Common myeloid progenitor, CD34-positive (primary cell): ENCODE data around the gene ATP9A.

Source experiments
- CTCF ChIA-PET: fragments of 350-600 bp; sonication (Branson Sonifier 250); formaldehyde crosslinking; loops from one replicate; lab custom pipeline; 2021; ENCODE audit warnings: antibody characterized with exemption; lab: Charles Lee
- POLR2A ChIA-PET: fragments of 350-600 bp; sonication (Branson Sonifier 250); formaldehyde crosslinking; loops from one replicate; lab custom pipeline; 2021; ENCODE audit warnings: antibody characterized with exemption; lab: Charles Lee
- DNase-seq, 3 donors: peaks; one replicate each; pipeline versions ENCODE4 v3.0.0 to v3.0.0-alpha.2; 2013
- H3K27ac ChIP-seq, 2 experiments: 1 replicate in 1 of 2; 2 replicates in 1 of 2; pipeline ENCODE4 v1.7.0; 2013; ENCODE audit warnings: inconsistent platforms in 2 of 2, low read length in 2 of 2, mild to moderate bottlenecking in 2 of 2, low read depth in 1 of 2, moderate library complexity in 1 of 2; ENCODE audit not compliant: severe bottlenecking in 2 of 2, insufficient read depth in 1 of 2, poor library complexity in 1 of 2
- H3K27me3 ChIP-seq, 5 experiments: replicated peaks in 2 of 5; 1 replicate in 3 of 5; 2 replicates in 2 of 5; pipeline versions ENCODE4 v1.6.1 to v1.7.0; 2013; ENCODE audit warnings: low read length in 4 of 5, mild to moderate bottlenecking in 2 of 5, moderate library complexity in 2 of 5, inconsistent platforms in 1 of 5; ENCODE audit not compliant: insufficient read depth in 5 of 5, control insufficient read depth in 4 of 5
- H3K36me3 ChIP-seq, 4 experiments: 1 replicate in 2 of 4; 2 replicates in 2 of 4; pipeline versions ENCODE4 v1.6.1 to v1.7.0; 2013; ENCODE audit warnings: low read length in 3 of 4, control low read depth in 1 of 4, mild to moderate bottlenecking in 1 of 4; ENCODE audit not compliant: control insufficient read depth in 4 of 4, insufficient read depth in 4 of 4
- H3K4me1 ChIP-seq, 4 experiments: 1 replicate in 3 of 4; 2 replicates in 1 of 4; pipeline versions ENCODE4 v1.6.1 to v1.7.1; 2013; ENCODE audit warnings: low read length in 3 of 4, mild to moderate bottlenecking in 3 of 4, control low read depth in 1 of 4, inconsistent platforms in 1 of 4, moderate library complexity in 1 of 4; ENCODE audit not compliant: control insufficient read depth in 4 of 4, insufficient read depth in 4 of 4; ENCODE audit errors: control extremely low read depth in 1 of 4
- H3K4me3 ChIP-seq, 7 experiments: 1 replicate in 4 of 7; 2 replicates in 3 of 7; pipeline versions ENCODE4 v1.5.1 to v1.7.0; 2013; ENCODE audit warnings: mild to moderate bottlenecking in 7 of 7, low read length in 6 of 7, moderate library complexity in 6 of 7, inconsistent platforms in 2 of 7, low read depth in 2 of 7, control low read depth in 1 of 7; ENCODE audit not compliant: insufficient read depth in 4 of 7, control insufficient read depth in 1 of 7; ENCODE audit errors: extremely low read depth in 1 of 7
- H3K9me3 ChIP-seq, 5 experiments: 1 replicate in 4 of 5; 2 replicates in 1 of 5; pipeline versions ENCODE4 v1.6.1 to v1.7.1; 2013; ENCODE audit warnings: low read length in 4 of 5, mild to moderate bottlenecking in 2 of 5, inconsistent platforms in 1 of 5, low read depth in 1 of 5, moderate library complexity in 1 of 5; ENCODE audit not compliant: control insufficient read depth in 4 of 5, insufficient read depth in 2 of 5; ENCODE audit errors: control extremely low read depth in 1 of 5
- WGBS: methylation state at CpG from one replicate; pipeline ENCODE4 v1.1.5; 2013; ENCODE audit not compliant: insufficient coverage; 5-methylcytosine and 5-hydroxymethylcytosine counted together

ATP9A gene

DNA sequence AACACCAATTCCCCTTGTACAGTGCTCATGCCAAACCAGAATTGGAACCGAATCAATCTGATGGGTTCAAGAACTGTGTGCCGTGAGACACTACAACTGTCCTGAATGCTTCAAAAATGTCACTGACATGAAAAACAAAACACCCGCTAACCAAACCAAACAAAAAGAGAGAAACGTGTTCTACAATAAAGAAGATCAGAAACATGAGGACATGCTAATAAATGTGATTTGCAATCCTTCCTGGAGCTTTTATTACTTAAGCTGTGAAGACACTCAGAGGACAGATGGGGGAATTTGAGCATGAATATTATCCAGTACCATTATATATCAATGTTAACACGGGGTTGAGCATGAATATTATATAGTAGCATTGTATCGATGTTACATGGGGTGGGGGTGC is 153.5 kb downstream of the ATP9A start:
- H3K4me1 ChIP-seq = peaks cover 0 to 4% (median 1%) of the 10 kb centered on the region in 4 experiments
- DNase-seq = no peak
- H3K4me3 ChIP-seq = no peak overlapping the region
- peaks cover 0 to 28% (median 17%) of the 10 kb centered on the region in 4 experiments for H3K36me3 ChIP-seq
- CTCF ChIA-PET = interaction anchor here (1.0 kb wide), 1 partner anchor 247 kb away, joined by 3 read pairs; no protein-coding TSS in a partner anchor
- no peaks in the 10 kb centered on the region for H3K27me3 ChIP-seq
- no peak overlapping the region for H3K27ac ChIP-seq
- WGBS = 100% methylated on average over 1 of the region's 6 CpGs
- no peaks in the 10 kb centered on the region for H3K9me3 ChIP-seq
- POLR2A ChIA-PET = interaction anchor here (0.5 kb wide), 1 partner anchor 94 kb away, joined by 5 read pairs; no protein-coding TSS in a partner anchor

GRCh38 chr20:51613580-51613979 is 154.6 kb downstream of the ATP9A start:
- 93% methylated on average over 3 of the region's 6 CpGs for WGBS
- Histone ChIP-seq H3K4me1 (peaks cover 0 to 4% (median 1%) of the 10 kb centered on the region in 4 experiments), H3K36me3 (peaks cover 0 to 26% (median 21%) of the 10 kb centered on the region in 4 experiments), H3K27me3 (no peaks in the 10 kb centered on the region), H3K4me3 (no peak overlapping the region), H3K9me3 (no peaks in the 10 kb centered on the region), H3K27ac (no peak overlapping the region)
- ChIA-PET POLR2A (no interaction called here), CTCF (interaction anchor here (0.8 to 1.0 kb wide), 3 partner anchors 12 to 228 kb away, joined by 3 to 4 read pairs (median 4); no protein-coding TSS in a partner anchor)
- no peak for DNase-seq

GRCh38 chr20:51612896-51613295 is 155.3 kb downstream of the ATP9A start:
- ChIA-PET POLR2A (no interaction called here), CTCF (no interaction called here)

DNA sequence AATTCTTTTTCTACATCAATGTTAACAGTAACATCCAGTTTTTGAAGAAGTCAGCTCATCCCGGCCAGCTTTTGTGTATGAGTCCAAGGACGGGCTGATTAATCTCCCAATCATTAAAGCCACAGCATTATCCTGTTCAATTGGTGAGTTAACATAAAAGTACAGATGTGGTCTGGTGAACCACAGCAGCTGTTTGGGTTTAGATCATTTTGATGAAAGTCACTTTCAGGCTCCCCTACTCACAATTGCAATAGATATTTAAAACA is 156.6 kb downstream of the ATP9A start:
- DNase-seq = peak in 2 of 3 donors; percentile 28 to 39
- H3K27ac ChIP-seq = no peak overlapping the region
- peaks cover 2 to 20% (median 17%) of the 10 kb centered on the region in 4 experiments for H3K36me3 ChIP-seq
- WGBS = 60% methylated on average over 1 of the region's 2 CpGs
- H3K27me3 ChIP-seq = no peaks in the 10 kb centered on the region
- peaks cover 0 to 4% (median 1%) of the 10 kb centered on the region in 4 experiments for H3K4me1 ChIP-seq
- H3K9me3 ChIP-seq = no peaks in the 10 kb centered on the region
- POLR2A ChIA-PET = no interaction called here
- H3K4me3 ChIP-seq = no peak overlapping the region
- CTCF ChIA-PET = interaction anchor here (1.3 kb wide), 1 partner anchor 12 kb away, joined by 4 read pairs; no protein-coding TSS in a partner anchor

More at GRCh38 chr20:51612896-51613295, 155.3 kb downstream of the ATP9A start:
- H3K4me1 ChIP-seq = peaks cover 0 to 4% (median 1%) of the 10 kb centered on the region in 4 experiments
- peaks cover 2 to 21% (median 19%) of the 10 kb centered on the region in 4 experiments for H3K36me3 ChIP-seq
- H3K27ac ChIP-seq = no peak overlapping the region
- DNase-seq = no peak
- 96% methylated on average over 4 of the region's 5 CpGs for WGBS
- H3K9me3 ChIP-seq = no peaks in the 10 kb centered on the region
- H3K27me3 ChIP-seq = no peaks in the 10 kb centered on the region
- no peak overlapping the region for H3K4me3 ChIP-seq

DNA sequence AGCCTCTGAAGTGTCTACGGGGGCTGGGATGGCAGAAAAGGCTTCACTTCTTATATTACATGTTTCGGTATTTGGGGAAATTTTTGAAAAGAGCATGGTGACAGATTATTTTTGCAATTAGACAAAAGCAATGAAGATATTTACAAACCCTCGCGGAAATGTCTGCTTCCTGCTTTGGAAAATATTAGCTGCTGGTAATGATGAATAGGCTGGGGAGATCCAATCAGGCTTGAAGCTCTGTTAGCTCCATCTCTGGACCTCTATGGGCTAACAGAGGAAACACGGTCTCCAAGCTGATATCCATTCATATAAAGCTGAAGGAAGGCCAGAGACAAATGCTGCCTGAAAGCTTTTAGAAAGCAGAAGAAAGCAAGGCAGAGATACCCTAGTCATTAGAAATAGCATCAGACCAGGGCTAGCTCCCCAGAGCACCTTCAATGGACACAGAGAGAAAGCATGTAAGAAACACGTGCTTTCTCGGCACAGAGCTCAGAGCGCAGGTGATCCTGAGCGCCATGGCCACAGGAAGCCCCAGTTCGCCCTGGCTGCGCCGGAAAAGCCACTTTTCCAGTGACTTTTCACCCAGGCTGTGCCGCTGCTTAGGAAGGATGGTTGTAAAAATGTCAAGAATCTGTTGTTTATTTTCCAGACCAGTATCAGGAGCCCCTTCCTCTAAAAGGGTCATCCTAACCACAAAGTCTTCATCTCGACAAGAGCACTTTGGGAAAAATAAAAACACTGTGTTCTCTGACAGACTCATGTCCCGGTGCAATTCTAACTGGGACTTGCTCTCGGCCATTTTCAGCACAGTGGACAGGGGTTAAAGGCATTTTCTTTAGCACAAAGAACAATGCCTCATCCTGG is 157.2 kb downstream of the ATP9A start:
- peak in 2 of 3 donors; percentile 32 to 43 for DNase-seq
- CTCF ChIA-PET = interaction anchor here (1.3 kb wide), 1 partner anchor 13 kb away, joined by 4 read pairs; no protein-coding TSS in a partner anchor
- Histone ChIP-seq H3K27me3 (no peaks in the 10 kb centered on the region), H3K9me3 (no peaks in the 10 kb centered on the region), H3K27ac (no peak overlapping the region), H3K4me1 (peaks cover 0 to 4% (median 1%) of the 10 kb centered on the region in 4 experiments), H3K4me3 (no peak overlapping the region), H3K36me3 (peaks cover 3 to 20% (median 17%) of the 10 kb centered on the region in 4 experiments)
- WGBS = 73% methylated on average over 15 of the region's 16 CpGs
- POLR2A ChIA-PET = interaction anchor here (0.5 kb wide), 1 partner anchor 185 kb away, joined by 3 read pairs; no protein-coding TSS in a partner anchor

GRCh38 chr20:51610111-51610510 is 158.1 kb downstream of the ATP9A start:
- Histone ChIP-seq H3K36me3 (peaks cover 3 to 20% (median 17%) of the 10 kb centered on the region in 4 experiments), H3K27ac (no peak overlapping the region), H3K27me3 (no peaks in the 10 kb centered on the region), H3K4me3 (no peak overlapping the region), H3K4me1 (peaks cover 0 to 4% (median 1%) of the 10 kb centered on the region in 4 experiments), H3K9me3 (no peaks in the 10 kb centered on the region)
- WGBS = 94% methylated on average over 8 of the region's 8 CpGs
- no peak for DNase-seq
- POLR2A ChIA-PET = no interaction called here
- CTCF ChIA-PET = interaction anchor here (2.9 kb wide), 1 partner anchor 14 kb away, joined by 10 read pairs; no protein-coding TSS in a partner anchor
